Right ventricle myocardium superior (tissue), 1 donor: ENCODE measurements around the gene HM13. TPM values are rescaled to one million over a fixed set of nuclear protein-coding genes. Genes with fewer than 3 reads are reported as not detected.
A peak's percentile ranks its signal among the peaks of the same experiment; 100 is the strongest.
"Not testable (repeated sequence)": the region's sequence is repeated elsewhere in the genome, so short reads cannot be mapped to it uniquely, and the experiment has no call there.

Experiments used
- ATAC-seq: fragments of 200-7000 bp; cut with Tn5 transposase; one replicate; pipeline ENCODE4 v1.9.1; 2020; ENCODE audit warnings: mild to moderate bottlenecking; ENCODE audit not compliant: poor library complexity
- DNase-seq: peaks from one replicate; pipeline ENCODE4 v3.0.0-alpha.2; 2020
- intact Hi-C: fragments of 100-400 bp; cut with DNase I; formaldehyde crosslinking; loops from one replicate; pipeline ENCODE4 v1.11.2; 2022
- total RNA-seq: library from RNA; stranded (reverse); fragmentation: NEBNext Ultra II Directional; extraction: Animal tissue kit (Norgen Biotek cat#: 25700); gene quantifications from one replicate; pipeline ENCODE4 v1.2.1, GENCODE V29; 2021
- donor health status: DM: no; HTN: yes; CAD: no; lungs with severe emphysema.

Gene HM13
- total RNA-seq, 1 donor from 2014 or later = 40.9 TPM

GRCh38 chr20:31537116-31537871 lies 23.1 kb downstream of the HM13 start:
- no peak for ATAC-seq
- intact Hi-C loops = no loop called here
- no peak for DNase-seq

- no peak for DNase-seq
- intact Hi-C loops = no loop called here
- ATAC-seq = no peak
These were observed 23.6 kb downstream of the HM13 start for GRCh38 chr20:31537890-31538289.

GRCh38 chr20:31538326-31538725 lies 24.1 kb downstream of the HM13 start:
- intact Hi-C loops = no loop called here
- no peak for DNase-seq
- no peak for ATAC-seq

- DNase-seq, ATAC-seq, intact Hi-C loops: not testable (repeated sequence)
These were observed 25.4 kb downstream of the HM13 start for GRCh38 chr20:31539636-31540035.

GRCh38 chr20:31540406-31540805 lies 26.2 kb downstream of the HM13 start:
- intact Hi-C loops = no loop called here
- no peak for ATAC-seq
- no peak for DNase-seq

- ATAC-seq (no peak), DNase-seq (no peak)
- intact Hi-C loops = no loop called here
These were observed 28.1 kb downstream of the HM13 start for GRCh38 chr20:31542201-31542842.

GRCh38 chr20:31542963-31543362 lies 28.7 kb downstream of the HM13 start:
- no peak for DNase-seq
- no peak for ATAC-seq
- intact Hi-C loops = no loop called here

GRCh38 chr20:31543966-31544598 lies 29.8 kb downstream of the HM13 start:
- DNase-seq = no peak
- intact Hi-C loops = no loop called here
- ATAC-seq = no peak

- intact Hi-C loops = no loop called here
- ATAC-seq = no peak
- DNase-seq = no peak
These were observed 30.4 kb downstream of the HM13 start for GRCh38 chr20:31544600-31544999.

- intact Hi-C loops, DNase-seq: not testable (repeated sequence)
These were observed 31.4 kb downstream of the HM13 start for GRCh38 chr20:31545621-31546040.

GRCh38 chr20:31547017-31547675 lies 32.9 kb downstream of the HM13 start:
- peak; percentile 89 for ATAC-seq
- intact Hi-C loops = no loop called here
- peak; percentile 90 for DNase-seq

More at GRCh38 chr20:31545621-31546040, 31.4 kb downstream of the HM13 start:
- ATAC-seq = not testable (repeated sequence)

- ATAC-seq (no peak), DNase-seq (no peak)
- intact Hi-C loops = no loop called here
These were observed 33.6 kb downstream of the HM13 start for GRCh38 chr20:31547720-31548298.

- ATAC-seq (no peak), DNase-seq (no peak)
- intact Hi-C loops = no loop called here
These were observed 34.7 kb downstream of the HM13 start for GRCh38 chr20:31548820-31549512.

GRCh38 chr20:31549513-31549880 lies 35.3 kb downstream of the HM13 start:
- DNase-seq (no peak), ATAC-seq (no peak)
- intact Hi-C loops = no loop called here

- no peak for DNase-seq
- intact Hi-C loops = no loop called here
These were observed 35.9 kb downstream of the HM13 start for GRCh38 chr20:31550099-31550498.

GRCh38 chr20:31551163-31552081 lies 37.2 kb downstream of the HM13 start:
- no peak for ATAC-seq
- intact Hi-C loops = no loop called here

More at GRCh38 chr20:31550099-31550498, 35.9 kb downstream of the HM13 start:
- no peak for ATAC-seq

GRCh38 chr20:31555203-31555775 lies 41.0 kb downstream of the HM13 start:
- DNase-seq (no peak), ATAC-seq (no peak)
- intact Hi-C loops = no loop called here

More at GRCh38 chr20:31551163-31552081, 37.2 kb downstream of the HM13 start:
- no peak for DNase-seq
